K562 (cell line): ENCODE measurements around the gene BMPER. TPM values are rescaled to one million over a fixed set of nuclear protein-coding genes. Genes with fewer than 3 reads are reported as not detected.

Experiments
- ATAC-seq: fragments of 200-7000 bp; cut with Tn5 transposase; 3 replicates; pipeline ENCODE4 v1.9.1; 2020; ENCODE audit warnings: moderate library complexity
- BruUV-seq: library from RNA; stranded (reverse); fragments of 400-500 nt; replicated peaks from 2 replicates; lab custom pipeline; 2021; lab: Mats Ljungman, UMichigan
- CTCF ChIA-PET: fragments of 300-600 bp; formaldehyde crosslinking; extraction: SDS; loops from one replicate; lab custom pipeline; 2021; ENCODE audit warnings: low intra/inter-chr PET ratio; lab: Yijun Ruan, JAX
- POLR2A ChIA-PET: fragments of 300-600, 350-650 bp; sonication (Branson Sonifier 250); formaldehyde crosslinking; extraction: SDS; loops from one replicate; lab custom pipeline; 2021; ENCODE audit warnings: antibody characterized with exemption, inconsistent platforms; lab: Yijun Ruan, JAX
- DNase-seq, 4 experiments: peaks; one replicate each; pipeline versions ENCODE4 v3.0.0 to v3.0.0-alpha.2; 2011 to 2018; ENCODE audit warnings: low spot score in 3 of 4, mixed read lengths in 3 of 4; ENCODE audit errors: extremely low read depth in 1 of 4
- FAIRE-seq: peaks from 2 replicates; lab custom pipeline; 2011; peaks lifted over from hg19 to GRCh38; lab: Jason Lieb, UNC
- H2AFZ ChIP-seq: 2 replicates; pipeline ENCODE4 v1.6.0; 2011; ENCODE audit warnings: low read depth, low read length, control low read depth, inconsistent platforms
- H3K27ac ChIP-seq: fragments of 200-600 bp; 3 replicates; pipeline ENCODE4 v1.8.0; 2011; ENCODE audit warnings: low read depth, mild to moderate bottlenecking, control low read depth, inconsistent platforms, low read length, moderate library complexity, mixed read lengths; ENCODE audit errors: extremely low read depth
- H3K27me3 ChIP-seq, 2 experiments: fragments of 300-600 bp in 1 of 2; 2 replicates in 1 of 2; 3 replicates in 1 of 2; pipeline versions ENCODE4 v1.6.0 to v1.8.0; 2011; ENCODE audit warnings: inconsistent platforms in 2 of 2, low read length in 2 of 2, mild to moderate bottlenecking in 1 of 2, mixed read lengths in 1 of 2, moderate library complexity in 1 of 2; ENCODE audit not compliant: control insufficient read depth in 2 of 2, insufficient read depth in 2 of 2
- H3K36me3 ChIP-seq: fragments of 300-600 bp; 3 replicates; pipeline ENCODE4 v1.8.0; 2011; ENCODE audit warnings: mild to moderate bottlenecking, low read length, inconsistent platforms; ENCODE audit not compliant: control insufficient read depth, insufficient read depth
- H3K4me1 ChIP-seq, 2 experiments: fragments of 200-600 bp in 1 of 2; replicated peaks in 1 of 2; 2 replicates in 1 of 2; 3 replicates in 1 of 2; pipeline versions ENCODE4 v1.5.1 to v1.8.0; 2011; ENCODE audit warnings: inconsistent platforms in 2 of 2, low read length in 2 of 2, mild to moderate bottlenecking in 1 of 2, mixed read lengths in 1 of 2, moderate library complexity in 1 of 2; ENCODE audit not compliant: control insufficient read depth in 2 of 2, insufficient read depth in 2 of 2
- H3K4me2 ChIP-seq: 2 replicates; pipeline ENCODE4 v1.6.1; 2011; ENCODE audit warnings: low read length, control low read depth, inconsistent platforms, mixed read lengths; ENCODE audit not compliant: insufficient read depth
- H3K4me3 ChIP-seq: fragments of 200-600 bp; sonication (generic), shearing (Covaris generic); 2 replicates; pipeline ENCODE4 v1.5.1; 2016; ENCODE audit warnings: control low read depth, inconsistent platforms
- H3K79me2 ChIP-seq: fragments of 200-600 bp; 3 replicates; pipeline ENCODE4 v1.8.0; 2011; ENCODE audit warnings: low read length, inconsistent platforms; ENCODE audit not compliant: control insufficient read depth, insufficient read depth
- H3K9ac ChIP-seq, 2 experiments: 2 replicates each; pipeline versions ENCODE4 v1.6.0 to v1.6.1; 2011; ENCODE audit warnings: low read depth in 2 of 2, low read length in 2 of 2, control low read depth in 1 of 2, inconsistent platforms in 1 of 2, mild to moderate bottlenecking in 1 of 2, mixed read lengths in 1 of 2; ENCODE audit not compliant: insufficient read depth in 1 of 2
- H3K9me1 ChIP-seq: one replicate; pipeline ENCODE4 v1.6.0; 2011; ENCODE audit warnings: inconsistent platforms, mild to moderate bottlenecking, low read length, moderate library complexity; ENCODE audit not compliant: control insufficient read depth, insufficient read depth
- H3K9me3 ChIP-seq: replicated peaks from 2 replicates; pipeline ENCODE4 v1.5.1; 2011; ENCODE audit warnings: low read depth, low read length, inconsistent platforms; ENCODE audit not compliant: control insufficient read depth, insufficient read depth
- H4K20me1 ChIP-seq: replicated peaks from 2 replicates; pipeline ENCODE4 v1.6.1; 2011; ENCODE audit warnings: low read length, inconsistent platforms, mixed read lengths; ENCODE audit not compliant: control insufficient read depth, insufficient read depth
- CHD1 ChIP-seq: fragments of 200-600 bp; sonication (generic); IDR thresholded peaks from one replicate; pipeline ENCODE4 v1.6.1; 2012; ENCODE audit warnings: mild to moderate bottlenecking, moderate library complexity, low read length, inconsistent platforms
- ETV6 ChIP-seq, 3 experiments: fragments of 150-350 bp in 1 of 3; sonication (generic) in 1 of 3; formaldehyde crosslinking in 1 of 3; IDR thresholded peaks; 2 replicates each; pipeline versions ENCODE4 v1.6.1 to v1.8.0; 2014 to 2022; ENCODE audit warnings: borderline replicate concordance in 2 of 3, low read depth in 2 of 3, antibody characterized with exemption in 1 of 3, low read length in 1 of 3, mild to moderate bottlenecking in 1 of 3, missing genetic modification reagents in 1 of 3
- FOXA3 ChIP-seq, 2 experiments: fragments of 450-650 bp in 1 of 2; sonication (generic) in 1 of 2; formaldehyde crosslinking; IDR thresholded peaks in 1 of 2; conservative IDR thresholded peaks in 1 of 2; 2 replicates each; pipeline versions ENCODE4 v1.4.0 to v1.8.0; 2020 to 2022; ENCODE audit warnings: mild to moderate bottlenecking in 2 of 2, missing genetic modification reagents in 1 of 2
- LEF1 ChIP-seq: fragments of 450-650 bp; IDR thresholded peaks from 2 replicates; pipeline ENCODE4 v1.6.1; 2016; ENCODE audit warnings: mild to moderate bottlenecking
- SUPT5H ChIP-seq: fragments of 450-650 bp; IDR thresholded peaks from 2 replicates; pipeline ENCODE4 v1.6.1; 2016
- TCF7L2 ChIP-seq: fragments of 150-350 bp; IDR thresholded peaks from 2 replicates; pipeline ENCODE4 v1.6.1; 2016; ENCODE audit warnings: low read depth, mild to moderate bottlenecking, low read length, moderate library complexity
- YY1 ChIP-seq, 3 experiments: IDR thresholded peaks; 2 replicates each; pipeline ENCODE4 v1.6.1; 2011; ENCODE audit warnings: low read length in 2 of 3, mild to moderate bottlenecking in 2 of 3, moderate library complexity in 2 of 3, borderline replicate concordance in 1 of 3, control low read depth in 1 of 3, low read depth in 1 of 3; ENCODE audit not compliant: insufficient read depth in 3 of 3, insufficient replicate concordance in 2 of 3, control insufficient read depth in 1 of 3, insufficient read length in 1 of 3; ENCODE audit errors: extremely low read depth in 1 of 3
- ZC3H4 ChIP-seq: sonication (generic); formaldehyde crosslinking; IDR thresholded peaks from 2 replicates; pipeline ENCODE4 v1.9.0; 2021; ENCODE audit warnings: missing genetic modification reagents, borderline replicate concordance
- ZNF507 ChIP-seq: conservative IDR thresholded peaks from 2 replicates; pipeline ENCODE4 v1.6.1; 2017; ENCODE audit warnings: missing genetic modification characterization, missing compliant biosample characterization
- WGBS: fragments of 100-300 bp; shearing (Covaris generic); methylation state at CpG from one replicate; pipeline ENCODE4 v1.1.6; 2016; ENCODE audit warnings: low coverage, mixed read lengths; ENCODE audit not compliant: insufficient coverage; ENCODE audit errors: missing lambda C conversion rate; 5-methylcytosine and 5-hydroxymethylcytosine counted together
- in situ Hi-C: fragments of 300-500 bp; cut with MboI; formaldehyde crosslinking; loops from 4 replicates; pipeline ENCODE4 v1.15.0; 2018; ENCODE audit warnings: inconsistent platforms, mixed read lengths
- intact Hi-C: fragments of 100-400 bp; cut with micrococcal nuclease; formaldehyde crosslinking; loops from 2 replicates; pipeline ENCODE4 v1.14.2; 2022
- polyA plus RNA-seq, 8 experiments: library from polyadenylated mRNA; depleted of rRNA in 4 of 8; stranded (reverse) in 5 of 8; unstranded in 3 of 8; fragments of >200 nt; fragmentation: Nextera tagmentation in 2 of 8; fragmentation: Illumina TruSeq in 1 of 8; extraction: Ambion mirVana in 2 of 8; extraction: Trizol in 1 of 8; gene quantifications; 2 replicates each; pipeline versions ENCODE4 v1.2.1 to v1.2.3, GENCODE V29; 2011 to 2014; ENCODE audit warnings: inconsistent platforms in 1 of 8, missing spikeins in 1 of 8
- total RNA-seq, 7 experiments: library from RNA; depleted of rRNA in 6 of 7; stranded (reverse); fragments of >200 nt in 6 of 7; fragmentation: Illumina TruSeq in 2 of 7; extraction: Trizol in 2 of 7; gene quantifications; 2 replicates each; pipeline versions ENCODE4 v1.2.1 to v1.2.3, GENCODE V29; 2011 to 2021; ENCODE audit warnings: low replicate concordance in 1 of 7
- TF ChIP-seq, protein P1 (sequence below): fragments of 250-450 bp; sonication (Bioruptor Pico); IDR thresholded peaks from 2 replicates; pipeline ENCODE4 v1.6.1; 2021; ENCODE audit warnings: mild to moderate bottlenecking
- TF ChIP-seq, protein P2 (sequence below): sonication (generic); formaldehyde crosslinking; IDR thresholded peaks from 2 replicates; pipeline ENCODE4 v1.8.0; 2022; ENCODE audit warnings: mild to moderate bottlenecking, missing genetic modification reagents
- TF ChIP-seq, protein P3 (sequence below): fragments of 250-450 bp; sonication (Bioruptor Pico); IDR thresholded peaks from 2 replicates; pipeline ENCODE4 v1.8.0; 2022; ENCODE audit warnings: inconsistent platforms, mild to moderate bottlenecking, moderate library complexity, borderline replicate concordance
- TF ChIP-seq, protein P4 (sequence below): fragments of 450-650 bp; IDR thresholded peaks from 2 replicates; pipeline ENCODE4 v1.6.1; 2017; ENCODE audit warnings: antibody characterized with exemption

BMPER gene
- total and polyA plus RNA-seq, 9 of the 15 experiments (the other 6 are each of a cell fraction or from before 2014, with no cell fraction given) = not detected

DNA sequence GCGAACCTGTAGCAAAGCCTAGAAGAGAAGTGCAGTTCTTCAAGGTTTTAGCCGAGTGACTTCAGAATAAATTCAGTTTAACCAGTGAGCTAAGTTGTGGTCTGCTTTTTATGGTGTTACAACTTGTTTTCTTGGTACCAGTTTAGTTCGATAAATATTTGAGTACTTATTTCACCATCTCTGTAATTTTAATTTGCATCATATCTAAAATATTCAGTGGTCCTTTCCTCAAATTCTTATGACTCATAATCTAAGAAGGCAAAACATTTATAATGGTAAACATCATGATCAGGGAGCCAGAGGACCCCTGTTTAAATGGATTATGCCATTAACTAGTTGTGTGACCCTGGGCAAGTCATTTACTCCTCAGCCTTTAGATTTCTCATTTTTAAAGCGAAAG, 4.1 kb upstream of the BMPER start:
- Histone ChIP-seq H3K9me3 (no peaks in the 10 kb centered on the region), H3K4me1 (peaks cover 0 to 10% of the 10 kb centered on the region in 2 experiments; a peak in 2 of 5 replicates), H3K27ac (no peak overlapping the region), H4K20me1 (no peaks in the 10 kb centered on the region; the same call in 1 of the 2 replicates), H3K4me2 (no peak overlapping the region), H3K27me3 (peaks cover 0 to 14% of the 10 kb centered on the region in 2 experiments; a peak in 2 of 5 replicates), H3K79me2 (no peaks in the 10 kb centered on the region), H3K36me3 (no peaks in the 10 kb centered on the region), H2AFZ (no peak overlapping the region), H3K9me1 (no peaks in the 10 kb centered on the region), H3K9ac (no peak overlapping the region), H3K4me3 (no peak overlapping the region)
- POLR2A ChIA-PET = no interaction called here
- DNase-seq (no peak), FAIRE-seq (no peak), ATAC-seq (no peak)
- intact Hi-C loops = no loop called here
- 0% methylated on average over 4 of the region's 4 CpGs for WGBS
- in situ Hi-C loops = no loop called here
- BruUV-seq = no TSS peak
- CTCF ChIA-PET = no interaction called here
- TF ChIP-seq ZNF507 (tag) (no peak), LEF1 (no peak), ETV6 (IDR thresholded peaks at IDR 0.05; ENCODE audit: borderline replicate concordance in 1 of 2, low read depth in 2 of 2, low read length in 1 of 2) (no peak), ETV6 (CRISPR knock-in tag; IDR thresholded peaks at IDR 0.05; ENCODE audit: borderline replicate concordance) (no peak), SUPT5H (no peak), YY1 (IDR thresholded peaks at IDR 0.05; ENCODE audit: borderline replicate concordance in 1 of 3, control insufficient read depth in 1 of 3, extremely low read depth in 1 of 3, insufficient read depth in 3 of 3, insufficient read length in 1 of 3, insufficient replicate concordance in 2 of 3, low read depth in 1 of 3, low read length in 2 of 3) (no peak), TCF7L2 (no peak), CHD1 (no peak), FOXA3 (CRISPR knock-in tag; conservative IDR thresholded peaks at IDR 0.05 in 1 of 2, IDR thresholded peaks at IDR 0.05 in 1 of 2) (no peak), ZC3H4 (CRISPR knock-in tag) (no peak)
- TF ChIP-seq, protein P1, sequence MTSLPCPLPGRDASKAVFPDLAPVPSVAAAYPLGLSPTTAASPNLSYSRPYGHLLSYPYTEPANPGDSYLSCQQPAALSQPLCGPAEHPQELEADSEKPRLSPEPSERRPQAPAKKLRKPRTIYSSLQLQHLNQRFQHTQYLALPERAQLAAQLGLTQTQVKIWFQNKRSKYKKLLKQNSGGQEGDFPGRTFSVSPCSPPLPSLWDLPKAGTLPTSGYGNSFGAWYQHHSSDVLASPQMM (CRISPR knock-in tag) = no peak
- TF ChIP-seq, protein P2, sequence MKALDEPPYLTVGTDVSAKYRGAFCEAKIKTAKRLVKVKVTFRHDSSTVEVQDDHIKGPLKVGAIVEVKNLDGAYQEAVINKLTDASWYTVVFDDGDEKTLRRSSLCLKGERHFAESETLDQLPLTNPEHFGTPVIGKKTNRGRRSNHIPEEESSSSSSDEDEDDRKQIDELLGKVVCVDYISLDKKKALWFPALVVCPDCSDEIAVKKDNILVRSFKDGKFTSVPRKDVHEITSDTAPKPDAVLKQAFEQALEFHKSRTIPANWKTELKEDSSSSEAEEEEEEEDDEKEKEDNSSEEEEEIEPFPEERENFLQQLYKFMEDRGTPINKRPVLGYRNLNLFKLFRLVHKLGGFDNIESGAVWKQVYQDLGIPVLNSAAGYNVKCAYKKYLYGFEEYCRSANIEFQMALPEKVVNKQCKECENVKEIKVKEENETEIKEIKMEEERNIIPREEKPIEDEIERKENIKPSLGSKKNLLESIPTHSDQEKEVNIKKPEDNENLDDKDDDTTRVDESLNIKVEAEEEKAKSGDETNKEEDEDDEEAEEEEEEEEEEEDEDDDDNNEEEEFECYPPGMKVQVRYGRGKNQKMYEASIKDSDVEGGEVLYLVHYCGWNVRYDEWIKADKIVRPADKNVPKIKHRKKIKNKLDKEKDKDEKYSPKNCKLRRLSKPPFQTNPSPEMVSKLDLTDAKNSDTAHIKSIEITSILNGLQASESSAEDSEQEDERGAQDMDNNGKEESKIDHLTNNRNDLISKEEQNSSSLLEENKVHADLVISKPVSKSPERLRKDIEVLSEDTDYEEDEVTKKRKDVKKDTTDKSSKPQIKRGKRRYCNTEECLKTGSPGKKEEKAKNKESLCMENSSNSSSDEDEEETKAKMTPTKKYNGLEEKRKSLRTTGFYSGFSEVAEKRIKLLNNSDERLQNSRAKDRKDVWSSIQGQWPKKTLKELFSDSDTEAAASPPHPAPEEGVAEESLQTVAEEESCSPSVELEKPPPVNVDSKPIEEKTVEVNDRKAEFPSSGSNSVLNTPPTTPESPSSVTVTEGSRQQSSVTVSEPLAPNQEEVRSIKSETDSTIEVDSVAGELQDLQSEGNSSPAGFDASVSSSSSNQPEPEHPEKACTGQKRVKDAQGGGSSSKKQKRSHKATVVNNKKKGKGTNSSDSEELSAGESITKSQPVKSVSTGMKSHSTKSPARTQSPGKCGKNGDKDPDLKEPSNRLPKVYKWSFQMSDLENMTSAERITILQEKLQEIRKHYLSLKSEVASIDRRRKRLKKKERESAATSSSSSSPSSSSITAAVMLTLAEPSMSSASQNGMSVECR (CRISPR knock-in tag) = no peak
- TF ChIP-seq, protein P3, sequence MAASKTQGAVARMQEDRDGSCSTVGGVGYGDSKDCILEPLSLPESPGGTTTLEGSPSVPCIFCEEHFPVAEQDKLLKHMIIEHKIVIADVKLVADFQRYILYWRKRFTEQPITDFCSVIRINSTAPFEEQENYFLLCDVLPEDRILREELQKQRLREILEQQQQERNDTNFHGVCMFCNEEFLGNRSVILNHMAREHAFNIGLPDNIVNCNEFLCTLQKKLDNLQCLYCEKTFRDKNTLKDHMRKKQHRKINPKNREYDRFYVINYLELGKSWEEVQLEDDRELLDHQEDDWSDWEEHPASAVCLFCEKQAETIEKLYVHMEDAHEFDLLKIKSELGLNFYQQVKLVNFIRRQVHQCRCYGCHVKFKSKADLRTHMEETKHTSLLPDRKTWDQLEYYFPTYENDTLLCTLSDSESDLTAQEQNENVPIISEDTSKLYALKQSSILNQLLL = no peak
- TF ChIP-seq, protein P4, sequence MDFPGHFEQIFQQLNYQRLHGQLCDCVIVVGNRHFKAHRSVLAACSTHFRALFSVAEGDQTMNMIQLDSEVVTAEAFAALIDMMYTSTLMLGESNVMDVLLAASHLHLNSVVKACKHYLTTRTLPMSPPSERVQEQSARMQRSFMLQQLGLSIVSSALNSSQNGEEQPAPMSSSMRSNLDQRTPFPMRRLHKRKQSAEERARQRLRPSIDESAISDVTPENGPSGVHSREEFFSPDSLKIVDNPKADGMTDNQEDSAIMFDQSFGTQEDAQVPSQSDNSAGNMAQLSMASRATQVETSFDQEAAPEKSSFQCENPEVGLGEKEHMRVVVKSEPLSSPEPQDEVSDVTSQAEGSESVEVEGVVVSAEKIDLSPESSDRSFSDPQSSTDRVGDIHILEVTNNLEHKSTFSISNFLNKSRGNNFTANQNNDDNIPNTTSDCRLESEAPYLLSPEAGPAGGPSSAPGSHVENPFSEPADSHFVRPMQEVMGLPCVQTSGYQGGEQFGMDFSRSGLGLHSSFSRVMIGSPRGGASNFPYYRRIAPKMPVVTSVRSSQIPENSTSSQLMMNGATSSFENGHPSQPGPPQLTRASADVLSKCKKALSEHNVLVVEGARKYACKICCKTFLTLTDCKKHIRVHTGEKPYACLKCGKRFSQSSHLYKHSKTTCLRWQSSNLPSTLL = no peak
